Measurements from ENCODE around the gene ZNF221.
A peak's percentile ranks its signal among the peaks of the same experiment; 100 is the strongest.

Gene ZNF221

GRCh38 chr19:43957891-43958290, 6.9 kb downstream of the ZNF221 start:
- no peak overlapping the region for H3K4me3 ChIP-seq (ENCODE audit: low read length in 2 of 2)
- peaks cover 11 to 15% of the 10 kb centered on the region in 2 donors for H3K36me3 ChIP-seq (ENCODE audit: control insufficient read depth in 2 of 2, insufficient read depth in 2 of 2, low read length in 2 of 2)
- H3K9me3 ChIP-seq (ENCODE audit: control insufficient read depth in 2 of 2, low read length in 2 of 2), result peaks cover 25 to 34% of the 10 kb centered on the region in 2 donors

GRCh38 chr19:43960411-43960810, 9.4 kb downstream of the ZNF221 start:
- H3K4me3 ChIP-seq (ENCODE audit: low read length in 2 of 2), result peak overlapping the region in 1 of 2 donors; percentile 38
- H3K9ac ChIP-seq (ENCODE audit: low read length in 2 of 2), result no peak overlapping the region
- H3K9me3 ChIP-seq (ENCODE audit: control insufficient read depth in 2 of 2, low read length in 2 of 2), result peaks cover 30 to 47% of the 10 kb centered on the region in 2 donors
- H3K27ac ChIP-seq (ENCODE audit: low read length), result no peak overlapping the region
- H3K36me3 ChIP-seq (ENCODE audit: control insufficient read depth in 2 of 2, insufficient read depth in 2 of 2, low read length in 2 of 2), result peaks cover 24 to 30% of the 10 kb centered on the region in 2 donors
- H3K27me3 ChIP-seq (ENCODE audit: control insufficient read depth in 1 of 2, insufficient read depth in 2 of 2, low read length in 2 of 2), result no peaks in the 10 kb centered on the region
- no peaks in the 10 kb centered on the region for H3K4me1 ChIP-seq (ENCODE audit: control insufficient read depth, insufficient read depth, low read length)

More at GRCh38 chr19:43957891-43958290, 6.9 kb downstream of the ZNF221 start:
- Histone ChIP-seq H3K27me3 (ENCODE audit: control insufficient read depth in 1 of 2, insufficient read depth in 2 of 2, low read length in 2 of 2) (no peaks in the 10 kb centered on the region), H3K27ac (ENCODE audit: low read length) (no peak overlapping the region), H3K9ac (ENCODE audit: low read length in 2 of 2) (no peak overlapping the region), H3K4me1 (ENCODE audit: control insufficient read depth, insufficient read depth, low read length) (no peaks in the 10 kb centered on the region)

- H3K4me1 ChIP-seq (ENCODE audit: control insufficient read depth, insufficient read depth, low read length), result no peaks in the 10 kb centered on the region
- peaks cover 58 to 59% of the 10 kb centered on the region in 2 donors for H3K9me3 ChIP-seq (ENCODE audit: control insufficient read depth in 2 of 2, low read length in 2 of 2)
- H3K36me3 ChIP-seq (ENCODE audit: control insufficient read depth in 2 of 2, insufficient read depth in 2 of 2, low read length in 2 of 2), result peaks cover 62 to 65% of the 10 kb centered on the region in 2 donors
- H3K4me3 ChIP-seq (ENCODE audit: low read length in 2 of 2), result peak overlapping the region in 1 of 2 donors; percentile 26
- H3K9ac ChIP-seq (ENCODE audit: low read length in 2 of 2), result no peak overlapping the region
- no peaks in the 10 kb centered on the region for H3K27me3 ChIP-seq (ENCODE audit: control insufficient read depth in 1 of 2, insufficient read depth in 2 of 2, low read length in 2 of 2)
- H3K27ac ChIP-seq (ENCODE audit: low read length), result no peak overlapping the region
These were observed 15.2 kb downstream of the ZNF221 start for GRCh38 chr19:43966079-43966694.

- H3K36me3 ChIP-seq (ENCODE audit: control insufficient read depth in 2 of 2, insufficient read depth in 2 of 2, low read length in 2 of 2), result no peaks in the 10 kb centered on the region
- H3K27ac ChIP-seq (ENCODE audit: low read length), result no peak overlapping the region
- H3K27me3 ChIP-seq (ENCODE audit: control insufficient read depth in 1 of 2, insufficient read depth in 2 of 2, low read length in 2 of 2), result no peaks in the 10 kb centered on the region
- H3K9ac ChIP-seq (ENCODE audit: low read length in 2 of 2), result no peak overlapping the region
- H3K4me3 ChIP-seq (ENCODE audit: low read length in 2 of 2), result no peak overlapping the region
- peaks cover 27 to 38% of the 10 kb centered on the region in 2 donors for H3K9me3 ChIP-seq (ENCODE audit: control insufficient read depth in 2 of 2, low read length in 2 of 2)
- H3K4me1 ChIP-seq (ENCODE audit: control insufficient read depth, insufficient read depth, low read length), result no peaks in the 10 kb centered on the region
These were observed 25.7 kb downstream of the ZNF221 start for GRCh38 chr19:43976732-43977131.

GRCh38 chr19:43983544-43983911, 32.5 kb downstream of the ZNF221 start:
- Histone ChIP-seq H3K4me1 (ENCODE audit: control insufficient read depth, insufficient read depth, low read length) (no peaks in the 10 kb centered on the region), H3K4me3 (ENCODE audit: low read length in 2 of 2) (peak overlapping the region; percentile 82 to 95), H3K27me3 (ENCODE audit: control insufficient read depth in 1 of 2, insufficient read depth in 2 of 2, low read length in 2 of 2) (no peaks in the 10 kb centered on the region), H3K9ac (ENCODE audit: low read length in 2 of 2) (no peak overlapping the region), H3K27ac (ENCODE audit: low read length) (no peak overlapping the region), H3K9me3 (ENCODE audit: control insufficient read depth in 2 of 2, low read length in 2 of 2) (peaks cover 10 to 15% of the 10 kb centered on the region in 2 donors), H3K36me3 (ENCODE audit: control insufficient read depth in 2 of 2, insufficient read depth in 2 of 2, low read length in 2 of 2) (peaks cover 2 to 4% of the 10 kb centered on the region in 2 donors)

GRCh38 chr19:43983912-43984686, 33.1 kb downstream of the ZNF221 start, which contains the start of gene ZNF155:
TSS of gene ZNF155 (plus strand) at chr19:43984188. CDS start at chr19:43988544, 4,356 bp downstream.
- H3K4me3 ChIP-seq (ENCODE audit: low read length in 2 of 2), result peak within 1 kb of the TSS; percentile 82 to 95
- H3K4me1 ChIP-seq (ENCODE audit: control insufficient read depth, insufficient read depth, low read length), result no peaks in the 10 kb centered on the region
- H3K9me3 ChIP-seq (ENCODE audit: control insufficient read depth in 2 of 2, low read length in 2 of 2), result peaks cover 10 to 12% of the 10 kb centered on the region in 2 donors
- peaks cover 5 to 8% of the 10 kb centered on the region in 2 donors for H3K36me3 ChIP-seq (ENCODE audit: control insufficient read depth in 2 of 2, insufficient read depth in 2 of 2, low read length in 2 of 2)
- H3K27me3 ChIP-seq (ENCODE audit: control insufficient read depth in 1 of 2, insufficient read depth in 2 of 2, low read length in 2 of 2), result no peaks in the 10 kb centered on the region
- H3K27ac ChIP-seq (ENCODE audit: low read length), result peak within 1 kb of the TSS; percentile 42
- peak within 1 kb of the TSS; percentile 55 to 69 for H3K9ac ChIP-seq (ENCODE audit: low read length in 2 of 2)

- peaks cover 10 to 12% of the 10 kb centered on the region in 2 donors for H3K36me3 ChIP-seq (ENCODE audit: control insufficient read depth in 2 of 2, insufficient read depth in 2 of 2, low read length in 2 of 2)
- H3K9ac ChIP-seq (ENCODE audit: low read length in 2 of 2), result peak overlapping the region; percentile 55 to 69
- H3K4me1 ChIP-seq (ENCODE audit: control insufficient read depth, insufficient read depth, low read length), result no peaks in the 10 kb centered on the region
- peaks cover 6 to 12% of the 10 kb centered on the region in 2 donors for H3K9me3 ChIP-seq (ENCODE audit: control insufficient read depth in 2 of 2, low read length in 2 of 2)
- no peak overlapping the region for H3K27ac ChIP-seq (ENCODE audit: low read length)
- H3K27me3 ChIP-seq (ENCODE audit: control insufficient read depth in 1 of 2, insufficient read depth in 2 of 2, low read length in 2 of 2), result no peaks in the 10 kb centered on the region
- H3K4me3 ChIP-seq (ENCODE audit: low read length in 2 of 2), result peak overlapping the region; percentile 82 to 95
These were observed 33.6 kb downstream of the ZNF221 start for GRCh38 chr19:43984687-43985000.

- H3K4me3 ChIP-seq (ENCODE audit: low read length in 2 of 2), result no peak overlapping the region
- peaks cover 32 to 36% of the 10 kb centered on the region in 2 donors for H3K36me3 ChIP-seq (ENCODE audit: control insufficient read depth in 2 of 2, insufficient read depth in 2 of 2, low read length in 2 of 2)
- H3K9me3 ChIP-seq (ENCODE audit: control insufficient read depth in 2 of 2, low read length in 2 of 2), result peaks cover 12 to 13% of the 10 kb centered on the region in 2 donors
- peaks cover 6% of the 10 kb centered on the region for H3K4me1 ChIP-seq (ENCODE audit: control insufficient read depth, insufficient read depth, low read length)
- H3K27ac ChIP-seq (ENCODE audit: low read length), result no peak overlapping the region
- no peak overlapping the region for H3K9ac ChIP-seq (ENCODE audit: low read length in 2 of 2)
- no peaks in the 10 kb centered on the region for H3K27me3 ChIP-seq (ENCODE audit: control insufficient read depth in 1 of 2, insufficient read depth in 2 of 2, low read length in 2 of 2)
These were observed 46.7 kb downstream of the ZNF221 start for GRCh38 chr19:43997631-43998290.

GRCh38 chr19:44002212-44002565, 51.2 kb downstream of the ZNF221 start:
- H3K36me3 ChIP-seq (ENCODE audit: control insufficient read depth in 2 of 2, insufficient read depth in 2 of 2, low read length in 2 of 2), result peaks cover 4 to 7% of the 10 kb centered on the region in 2 donors
- H3K27ac ChIP-seq (ENCODE audit: low read length), result peak overlapping the region; percentile 60
- peak overlapping the region; percentile 86 to 99 for H3K4me3 ChIP-seq (ENCODE audit: low read length in 2 of 2)
- peaks cover 14% of the 10 kb centered on the region for H3K4me1 ChIP-seq (ENCODE audit: control insufficient read depth, insufficient read depth, low read length)
- no peaks in the 10 kb centered on the region for H3K27me3 ChIP-seq (ENCODE audit: control insufficient read depth in 1 of 2, insufficient read depth in 2 of 2, low read length in 2 of 2)
- peaks cover 2 to 7% of the 10 kb centered on the region in 2 donors for H3K9me3 ChIP-seq (ENCODE audit: control insufficient read depth in 2 of 2, low read length in 2 of 2)
- peak overlapping the region; percentile 56 to 93 for H3K9ac ChIP-seq (ENCODE audit: low read length in 2 of 2)

GRCh38 chr19:44002566-44003460, 51.8 kb downstream of the ZNF221 start, which contains the start of gene ZNF230:
TSS of gene ZNF230 (plus strand) at chr19:44002957. CDS start at chr19:44007079, 4,122 bp downstream.
- Histone ChIP-seq H3K9ac (ENCODE audit: low read length in 2 of 2) (peak within 1 kb of the TSS; percentile 56 to 93), H3K4me3 (ENCODE audit: low read length in 2 of 2) (peak within 1 kb of the TSS; percentile 86 to 99), H3K9me3 (ENCODE audit: control insufficient read depth in 2 of 2, low read length in 2 of 2) (peaks cover 2 to 6% of the 10 kb centered on the region in 2 donors), H3K4me1 (ENCODE audit: control insufficient read depth, insufficient read depth, low read length) (peaks cover 14% of the 10 kb centered on the region), H3K27me3 (ENCODE audit: control insufficient read depth in 1 of 2, insufficient read depth in 2 of 2, low read length in 2 of 2) (no peaks in the 10 kb centered on the region), H3K27ac (ENCODE audit: low read length) (peak within 1 kb of the TSS; percentile 60), H3K36me3 (ENCODE audit: control insufficient read depth in 2 of 2, insufficient read depth in 2 of 2, low read length in 2 of 2) (peaks cover 9% of the 10 kb centered on the region in 2 donors)

Data from stomach smooth muscle (tissue), 2 donors.